ENCODE data around the gene ADAM12.

Gene ADAM12

GRCh38 chr10:126226205-126226604, 162.1 kb downstream of the ADAM12 start:
- CTCF ChIA-PET = no interaction called here
- Histone ChIP-seq H3K36me3 (ENCODE audit: control insufficient read depth in 2 of 2, insufficient read depth in 1 of 2, low read length in 2 of 2) (no peaks in the 10 kb centered on the region), H3K4me1 (ENCODE audit: control insufficient read depth, insufficient read depth, low read length) (no peaks in the 10 kb centered on the region), H3K9me3 (ENCODE audit: control insufficient read depth, insufficient read depth, low read depth, low read length) (no peaks in the 10 kb centered on the region), H3K4me3 (ENCODE audit: low read depth, low read length) (no peak overlapping the region), H3K27ac (ENCODE audit: extremely low read depth, low read depth, low read length) (no peak overlapping the region)
- TF ChIP-seq INSM2 (tag by site-specific recombination; IDR thresholded peaks at IDR 0.05) = no peak
- no peak for TF ChIP-seq PRDM10 (tag by site-specific recombination; IDR thresholded peaks at IDR 0.05)
- no peak for TF ChIP-seq ZNF692 (tag by site-specific recombination; IDR thresholded peaks at IDR 0.05)
- TF ChIP-seq ZNF398 (tag by site-specific recombination; IDR thresholded peaks at IDR 0.05) = no peak
- TF ChIP-seq KLF10 (tag by site-specific recombination; IDR thresholded peaks at IDR 0.05) = no peak
- TF ChIP-seq PBX3 (CRISPR knock-in tag; IDR thresholded peaks at IDR 0.05) = no peak
- no peak for TF ChIP-seq ZNF626 (tag by site-specific recombination; IDR thresholded peaks at IDR 0.05)
- TF ChIP-seq ZNF175 (tag by site-specific recombination; IDR thresholded peaks at IDR 0.05) = no peak
- no peak for TF ChIP-seq HOXC10 (CRISPR knock-in tag; IDR thresholded peaks at IDR 0.05)
- TF ChIP-seq ZNF341 (tag by site-specific recombination; IDR thresholded peaks at IDR 0.05; ENCODE audit: low read depth) = no peak
- no peak for TF ChIP-seq ZNF639 (tag by site-specific recombination; IDR thresholded peaks at IDR 0.05)
- TF ChIP-seq ZNF433 (tag by site-specific recombination; IDR thresholded peaks at IDR 0.05; ENCODE audit: low read depth) = no peak
- no peak for TF ChIP-seq ZNF138 (tag by site-specific recombination; IDR thresholded peaks at IDR 0.05; ENCODE audit: borderline replicate concordance)
- TF ChIP-seq MEIS1 (CRISPR knock-in tag; IDR thresholded peaks at IDR 0.05; ENCODE audit: borderline replicate concordance) = no peak
- TF ChIP-seq KLF9 (tag by site-specific recombination; IDR thresholded peaks at IDR 0.05; ENCODE audit: low read depth) = no peak
- no peak for TF ChIP-seq SALL2 (tag by site-specific recombination; IDR thresholded peaks at IDR 0.05; ENCODE audit: borderline replicate concordance)
- TF ChIP-seq ZNF223 (tag by site-specific recombination; IDR thresholded peaks at IDR 0.05) = no peak
- no peak for TF ChIP-seq ZNF488 (tag by site-specific recombination; IDR thresholded peaks at IDR 0.05)
- TF ChIP-seq TRIM28 (IDR thresholded peaks at IDR 0.05; ENCODE audit: borderline replicate concordance, low read length) = no peak
- POLR2A ChIA-PET = no interaction called here
